Kidney (tissue), 14 donors: Measurements from ENCODE around the gene NOTCH1. TPM values are rescaled to one million over a fixed set of nuclear protein-coding genes. Genes with fewer than 3 reads are reported as not detected.
A peak's percentile ranks its signal among the peaks of the same experiment; 100 is the strongest.

Experiments
- DNase-seq, 5 donors: peaks; one replicate each; pipeline ENCODE4 v3.0.0-alpha.2; 2013 to 2020
- FAIRE-seq: peaks from 2 replicates; lab custom pipeline; 2012; peaks lifted over from hg19 to GRCh38; lab: Jason Lieb, UNC
- H3K27ac ChIP-seq, 2 donors: one replicate each; pipeline ENCODE4 v1.7.0; 2013; ENCODE audit warnings: low read depth in 2 of 2, low read length in 2 of 2, inconsistent platforms in 1 of 2
- H3K27me3 ChIP-seq: one replicate; pipeline ENCODE4 v1.7.1; 2013; ENCODE audit warnings: low read length, inconsistent platforms; ENCODE audit not compliant: control insufficient read depth, insufficient read depth
- H3K36me3 ChIP-seq, 3 donors: one replicate each; pipeline versions ENCODE4 v1.7.0 to v1.7.1; 2013; ENCODE audit warnings: low read length in 3 of 3, control low read depth in 1 of 3, inconsistent platforms in 1 of 3; ENCODE audit not compliant: insufficient read depth in 3 of 3, control insufficient read depth in 2 of 3
- H3K4me1 ChIP-seq, 3 donors: one replicate each; pipeline versions ENCODE4 v1.7.0 to v1.7.1; 2013; ENCODE audit warnings: low read length in 3 of 3, inconsistent platforms in 1 of 3, low read depth in 1 of 3; ENCODE audit not compliant: control insufficient read depth in 2 of 3, insufficient read depth in 2 of 3
- H3K4me3 ChIP-seq, 3 donors: one replicate each; pipeline versions ENCODE4 v1.7.0 to v1.8.1; 2013; ENCODE audit warnings: low read length in 3 of 3, control low read depth in 1 of 3, inconsistent platforms in 1 of 3
- H3K9ac ChIP-seq, 3 donors: one replicate each; pipeline versions ENCODE4 v1.7.0 to v1.7.1; 2013; ENCODE audit warnings: low read length in 3 of 3, control low read depth in 1 of 3, inconsistent platforms in 1 of 3
- H3K9me3 ChIP-seq, 3 donors: one replicate each; pipeline versions ENCODE4 v1.7.0 to v1.7.1; 2013; ENCODE audit warnings: low read length in 3 of 3, control low read depth in 1 of 3, inconsistent platforms in 1 of 3; ENCODE audit not compliant: control insufficient read depth in 2 of 3, insufficient read depth in 1 of 3
- intact Hi-C: fragments of 100-400 bp; cut with DNase I; formaldehyde crosslinking; loops from one replicate; pipeline ENCODE4 v1.11.1; 2022
- polyA plus RNA-seq: library from polyadenylated mRNA; stranded (reverse); fragments of 350-450 nt; fragmentation: Illumina TruSeq; extraction: RNeasy Lipid Tissue Mini Kit (QIAGEN cat#74804); gene quantifications from one replicate; pipeline ENCODE4 v1.2.3, GENCODE V29; 2014; ENCODE audit warnings: low read depth, low replicate concordance; ENCODE audit not compliant: insufficient read depth
- total RNA-seq: library from RNA; stranded (reverse); fragmentation: NEBNext Ultra II Directional; extraction: Animal tissue kit (Norgen Biotek cat#: 25700); gene quantifications from one replicate; pipeline ENCODE4 v1.2.1, GENCODE V29; 2021
- TF ChIP-seq, protein P1 (sequence below): IDR thresholded peaks from 3 replicates; pipeline ENCODE4 v1.5.1; 2012; ENCODE audit warnings: mild to moderate bottlenecking, moderate library complexity, borderline replicate concordance; ENCODE audit not compliant: insufficient read depth; ENCODE audit errors: extremely low read depth
- donor health status: control.
- donor health status: control.
- donor health status: control.
- donor health status: control.
- donor health status: control.
- donor health status: DM: yes; HTN: yes; CAD: no.
- donor health status: Normal renal cell carcinoma (clear cell type).

NOTCH1 gene
- total and polyA plus RNA-seq, 2 donors from 2014 or later: 6.5 to 77.2 TPM

DNA sequence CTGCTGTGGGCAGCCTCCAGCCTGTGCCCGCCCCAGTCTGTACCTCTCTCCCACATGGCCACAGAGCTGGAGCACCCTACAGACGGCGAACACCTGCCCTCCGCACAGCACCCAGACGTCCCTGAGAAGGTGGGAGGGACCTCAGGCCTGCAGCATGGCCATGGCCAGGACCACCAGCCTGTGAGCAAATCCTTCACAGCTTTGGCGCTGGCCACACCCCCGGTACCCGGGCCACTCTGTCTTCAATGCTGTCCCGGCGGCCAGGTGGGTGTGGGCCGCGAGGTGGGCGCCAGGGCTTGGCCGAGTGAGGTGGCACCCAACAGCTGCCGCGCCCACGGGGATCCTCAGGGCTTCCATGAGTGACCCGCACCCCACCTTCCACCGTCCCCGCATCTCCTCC is 18.7 kb downstream of the NOTCH1 start:
- no peak for FAIRE-seq
- Histone ChIP-seq H3K9me3 (no peaks in the 10 kb centered on the region), H3K4me3 (no peak overlapping the region), H3K27me3 (no peaks in the 10 kb centered on the region), H3K9ac (no peak overlapping the region), H3K4me1 (peaks cover 0 to 59% (median 12%) of the 10 kb centered on the region in 3 donors), H3K27ac (no peak overlapping the region), H3K36me3 (no peaks in the 10 kb centered on the region)
- DNase-seq: no peak
- TF ChIP-seq, protein P1, sequence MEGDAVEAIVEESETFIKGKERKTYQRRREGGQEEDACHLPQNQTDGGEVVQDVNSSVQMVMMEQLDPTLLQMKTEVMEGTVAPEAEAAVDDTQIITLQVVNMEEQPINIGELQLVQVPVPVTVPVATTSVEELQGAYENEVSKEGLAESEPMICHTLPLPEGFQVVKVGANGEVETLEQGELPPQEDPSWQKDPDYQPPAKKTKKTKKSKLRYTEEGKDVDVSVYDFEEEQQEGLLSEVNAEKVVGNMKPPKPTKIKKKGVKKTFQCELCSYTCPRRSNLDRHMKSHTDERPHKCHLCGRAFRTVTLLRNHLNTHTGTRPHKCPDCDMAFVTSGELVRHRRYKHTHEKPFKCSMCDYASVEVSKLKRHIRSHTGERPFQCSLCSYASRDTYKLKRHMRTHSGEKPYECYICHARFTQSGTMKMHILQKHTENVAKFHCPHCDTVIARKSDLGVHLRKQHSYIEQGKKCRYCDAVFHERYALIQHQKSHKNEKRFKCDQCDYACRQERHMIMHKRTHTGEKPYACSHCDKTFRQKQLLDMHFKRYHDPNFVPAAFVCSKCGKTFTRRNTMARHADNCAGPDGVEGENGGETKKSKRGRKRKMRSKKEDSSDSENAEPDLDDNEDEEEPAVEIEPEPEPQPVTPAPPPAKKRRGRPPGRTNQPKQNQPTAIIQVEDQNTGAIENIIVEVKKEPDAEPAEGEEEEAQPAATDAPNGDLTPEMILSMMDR: no peak
- intact Hi-C loops: no loop called here

DNA sequence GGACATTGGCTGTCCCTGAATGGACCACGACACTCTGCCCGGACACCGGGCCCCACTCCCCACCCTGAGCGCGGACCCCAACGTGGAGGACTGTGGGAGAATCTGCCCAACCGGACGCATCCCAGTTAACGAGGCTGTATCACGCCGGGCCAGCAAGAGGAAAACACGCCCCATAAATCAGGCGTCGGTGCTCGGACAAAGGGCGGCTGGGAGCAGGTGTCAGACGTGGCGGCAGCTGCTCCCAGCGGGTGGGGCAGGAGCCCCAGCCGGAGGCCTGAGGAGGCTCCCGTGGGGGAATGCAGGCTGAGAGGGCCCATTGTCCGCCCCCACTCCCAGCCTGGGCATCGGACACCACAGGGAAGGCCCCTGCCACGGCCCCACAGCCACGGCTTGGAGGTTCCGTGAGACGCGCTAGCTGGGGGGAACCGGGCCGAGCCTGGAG is 19.2 kb downstream of the NOTCH1 start:
- TF ChIP-seq, protein P1: no peak
- no peak for FAIRE-seq
- Histone ChIP-seq H3K4me1 (peaks cover 0 to 60% (median 12%) of the 10 kb centered on the region in 3 donors), H3K4me3 (no peak overlapping the region), H3K27ac (peak overlapping the region in 1 of 2 donors; percentile 32), H3K36me3 (no peaks in the 10 kb centered on the region), H3K9me3 (no peaks in the 10 kb centered on the region), H3K27me3 (no peaks in the 10 kb centered on the region), H3K9ac (no peak overlapping the region)
- peak in 4 of 5 donors; percentile 72 to 84 (median 80) for DNase-seq
- intact Hi-C loops: no loop called here

DNA sequence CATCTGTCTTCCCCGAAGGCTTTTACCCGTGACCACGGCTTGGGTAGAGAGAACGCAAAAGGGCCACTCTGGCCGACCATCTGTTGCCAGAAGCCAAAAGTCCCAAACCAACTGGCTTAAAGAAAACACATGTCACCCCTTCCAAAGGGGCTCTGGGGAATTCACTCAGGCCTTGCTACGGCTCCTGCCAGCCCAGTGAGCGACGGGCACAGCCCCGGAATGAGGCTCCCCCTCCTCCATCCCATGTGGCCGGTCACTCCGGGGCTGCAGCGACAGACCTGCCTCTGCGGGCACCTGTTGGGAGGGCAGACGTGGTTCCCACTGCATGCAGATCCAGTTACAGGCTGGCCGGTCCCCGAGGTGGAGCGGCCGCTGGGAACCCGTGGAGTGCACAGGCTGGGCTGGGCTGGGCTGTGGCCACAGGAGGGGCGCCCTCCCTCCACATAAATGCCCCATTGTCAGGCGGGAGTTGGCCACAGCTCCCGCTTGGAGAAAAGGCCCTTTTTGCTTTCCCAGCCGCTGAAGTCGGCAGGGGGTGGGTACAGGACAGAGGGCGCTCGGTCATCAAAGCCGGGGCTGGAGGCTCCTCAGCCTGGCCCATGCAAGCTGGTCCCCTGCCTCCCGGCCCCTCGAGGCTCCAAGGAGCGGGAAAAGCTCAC is 19.9 kb downstream of the NOTCH1 start:
- H3K36me3 ChIP-seq: no peaks in the 10 kb centered on the region
- peaks cover 0 to 62% (median 12%) of the 10 kb centered on the region in 3 donors for H3K4me1 ChIP-seq
- H3K4me3 ChIP-seq: no peak overlapping the region
- TF ChIP-seq, protein P1: no peak
- DNase-seq (peak; percentile 80 to 90 (median 81)), FAIRE-seq (no peak)
- H3K27me3 ChIP-seq: no peaks in the 10 kb centered on the region
- H3K27ac ChIP-seq: peak overlapping the region; percentile 5 to 32
- no peak overlapping the region for H3K9ac ChIP-seq
- no peaks in the 10 kb centered on the region for H3K9me3 ChIP-seq
- intact Hi-C loops: no loop called here
